HAP-1 (cell line): Measurements from ENCODE around the gene SPDYE16.
"Not testable (repeated sequence)": the region's sequence is repeated elsewhere in the genome, so short reads cannot be mapped to it uniquely, and the experiment has no call there.

ENCODE experiments used
- DNase-seq, 2 experiments: peaks; one replicate each; pipeline ENCODE4 v3.0.0-alpha.2; 2016 to 2020; ENCODE audit warnings: low spot score in 2 of 2
- H3K27me3 ChIP-seq: fragments of 250-450 bp; sonication (Bioruptor Pico); 2 replicates; pipeline ENCODE4 v1.5.1; 2020; ENCODE audit warnings: low read depth, mild to moderate bottlenecking, moderate library complexity
- H3K36me3 ChIP-seq: fragments of 250-450 bp; sonication (Bioruptor Pico); replicated peaks from 2 replicates; pipeline ENCODE4 v1.5.1; 2020; ENCODE audit warnings: mild to moderate bottlenecking
- H3K4me1 ChIP-seq: fragments of 250-450 bp; sonication (Bioruptor Pico); 2 replicates; pipeline ENCODE4 v1.5.1; 2020; ENCODE audit warnings: mild to moderate bottlenecking
- H3K4me3 ChIP-seq: fragments of 250-450 bp; sonication (Bioruptor Pico); 2 replicates; pipeline ENCODE4 v1.5.1; 2020; ENCODE audit warnings: mild to moderate bottlenecking, moderate library complexity
- H3K9me3 ChIP-seq: fragments of 250-450 bp; sonication (Bioruptor Pico); 2 replicates; pipeline ENCODE4 v1.5.1; 2020; ENCODE audit warnings: mild to moderate bottlenecking, moderate library complexity
- in situ Hi-C: fragments of 300-500 bp; cut with MboI; formaldehyde crosslinking; loops from 3 replicates; pipeline ENCODE4 v1.14.3; 2020; ENCODE audit warnings: low sequenced_read_pairs, inconsistent platforms, mixed read lengths

The SPDYE16 gene

GRCh38 chr7:76568742-76569141, 25.6 kb upstream of the SPDYE16 start:
- H3K4me3 ChIP-seq, H3K9me3 ChIP-seq, in situ Hi-C loops, H3K27me3 ChIP-seq, H3K4me1 ChIP-seq, H3K36me3 ChIP-seq: not testable (repeated sequence)
- DNase-seq, result peak in 1 of 2 experiments; percentile 13

DNA sequence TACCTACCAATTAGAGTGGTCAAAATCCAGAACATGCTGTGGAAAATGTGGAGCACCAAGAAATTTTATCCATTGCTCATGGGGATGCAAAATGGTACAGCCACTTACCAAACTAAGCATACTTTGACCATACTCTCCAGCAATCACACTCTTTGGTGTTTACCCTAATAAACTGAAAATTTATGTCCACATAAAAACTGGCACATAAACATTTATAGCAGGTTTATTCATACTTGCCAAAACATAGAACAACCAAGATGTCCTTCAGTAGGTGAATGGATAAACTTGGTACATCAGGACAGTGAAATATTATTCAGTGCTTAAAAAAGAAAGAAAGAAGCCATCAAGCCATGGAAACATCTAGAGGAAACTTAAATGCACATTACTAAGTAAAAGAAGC, 24.7 kb upstream of the SPDYE16 start:
- DNase-seq, H3K4me3 ChIP-seq, H3K9me3 ChIP-seq, H3K27me3 ChIP-seq, H3K4me1 ChIP-seq, in situ Hi-C loops, H3K36me3 ChIP-seq: not testable (repeated sequence)

DNA sequence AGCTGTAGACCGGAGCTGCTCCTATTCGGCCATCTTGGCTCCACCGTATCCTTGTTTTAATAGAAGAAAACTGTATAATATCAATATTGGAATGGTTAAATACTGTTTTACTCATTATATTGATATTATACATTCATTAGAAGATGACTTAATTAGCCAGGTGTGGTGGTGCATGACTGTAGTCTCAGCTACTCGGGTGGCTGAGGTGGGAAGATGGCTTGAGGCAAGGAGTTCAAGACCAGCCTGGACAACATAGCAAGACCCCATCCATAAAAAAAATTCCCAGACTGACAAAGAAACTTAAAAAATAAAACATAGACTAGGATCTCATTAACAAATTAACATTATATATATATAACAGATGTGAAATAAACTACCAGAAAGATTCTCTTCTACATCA, 24.2 kb upstream of the SPDYE16 start:
- H3K9me3 ChIP-seq, H3K4me1 ChIP-seq, H3K36me3 ChIP-seq, DNase-seq, H3K4me3 ChIP-seq, in situ Hi-C loops, H3K27me3 ChIP-seq: not testable (repeated sequence)

- H3K9me3 ChIP-seq, H3K4me1 ChIP-seq, H3K4me3 ChIP-seq, H3K27me3 ChIP-seq, in situ Hi-C loops, H3K36me3 ChIP-seq, DNase-seq: not testable (repeated sequence)
Observed at GRCh38 chr7:76565001-76565400, 21.9 kb upstream of the SPDYE16 start.

DNA sequence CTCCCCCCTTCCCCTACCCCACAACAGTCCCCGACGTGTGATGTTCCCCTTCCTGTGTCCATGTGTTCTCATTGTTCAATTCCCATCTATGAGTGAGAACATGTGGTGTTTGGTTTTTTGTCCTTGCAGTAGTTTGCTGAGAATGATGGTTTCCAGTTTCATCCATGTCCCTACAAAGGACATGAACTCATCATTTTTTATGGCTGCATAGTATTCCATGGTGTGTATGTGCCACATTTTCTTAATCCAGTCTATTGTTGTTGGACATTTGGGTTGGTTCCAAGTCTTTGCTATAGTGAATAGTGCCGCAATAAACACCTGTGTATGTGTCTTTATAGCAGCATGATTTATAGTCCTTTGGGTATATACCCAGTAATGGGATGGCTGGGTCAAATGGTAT, 18.2 kb upstream of the SPDYE16 start:
- H3K9me3 ChIP-seq, H3K27me3 ChIP-seq, H3K4me1 ChIP-seq, DNase-seq, in situ Hi-C loops, H3K4me3 ChIP-seq: not testable (repeated sequence)
- peaks cover 10% of the 10 kb centered on the region for H3K36me3 ChIP-seq

- not testable (repeated sequence) for DNase-seq
Observed at GRCh38 chr7:76560157-76560556, 17.1 kb upstream of the SPDYE16 start.

GRCh38 chr7:76559685-76560084, 16.6 kb upstream of the SPDYE16 start:
- peaks cover 10% of the 10 kb centered on the region for H3K36me3 ChIP-seq
- H3K9me3 ChIP-seq, in situ Hi-C loops, H3K4me3 ChIP-seq, H3K27me3 ChIP-seq, H3K4me1 ChIP-seq, DNase-seq: not testable (repeated sequence)

More at GRCh38 chr7:76560157-76560556, 17.1 kb upstream of the SPDYE16 start:
- in situ Hi-C loops, H3K4me1 ChIP-seq, H3K4me3 ChIP-seq, H3K9me3 ChIP-seq, H3K27me3 ChIP-seq: not testable (repeated sequence)
- peaks cover 10% of the 10 kb centered on the region for H3K36me3 ChIP-seq

DNA sequence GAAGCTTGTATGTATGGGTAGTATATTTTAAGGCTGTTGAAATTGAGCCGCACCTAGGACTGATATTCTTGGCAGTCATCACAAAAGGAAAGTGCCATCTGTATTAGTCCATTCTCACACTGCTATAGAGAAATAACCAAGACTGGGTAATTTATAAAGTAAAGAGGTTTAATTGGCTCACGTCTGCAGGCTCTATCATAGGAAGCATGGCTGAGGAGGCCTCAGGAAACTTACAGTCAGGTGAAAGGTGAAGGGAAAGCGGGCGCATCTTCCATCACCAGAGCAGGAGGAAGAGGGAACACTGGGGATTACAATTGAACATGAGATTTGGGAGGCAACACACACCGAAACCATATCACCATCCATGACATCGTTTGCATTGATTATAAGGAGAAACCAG, 8.9 kb upstream of the SPDYE16 start:
- H3K4me1 ChIP-seq, in situ Hi-C loops, H3K9me3 ChIP-seq, H3K4me3 ChIP-seq, DNase-seq, H3K27me3 ChIP-seq: not testable (repeated sequence)
- H3K36me3 ChIP-seq, result peaks cover 13% of the 10 kb centered on the region

DNA sequence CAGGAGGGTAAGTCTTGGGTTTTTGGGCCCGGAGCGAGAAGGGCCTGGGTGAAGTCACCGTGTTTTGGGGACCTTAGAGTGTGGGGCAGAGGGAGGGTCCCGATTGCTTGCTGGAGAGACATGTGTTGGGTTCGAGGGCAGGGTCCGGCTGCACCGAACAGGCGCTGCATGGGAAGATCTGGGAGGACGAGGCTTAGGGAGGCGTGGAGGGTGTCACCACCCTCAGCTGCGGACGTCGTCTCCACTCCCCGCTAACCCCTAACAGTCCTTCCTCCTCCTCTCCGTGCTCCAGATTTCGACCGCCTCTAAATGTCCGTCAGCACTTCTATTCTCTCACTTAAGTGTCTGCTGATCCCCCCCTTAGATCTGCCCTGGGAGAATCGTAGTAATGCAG, 6.8 kb upstream of the SPDYE16 start:
- H3K27me3 ChIP-seq, H3K4me1 ChIP-seq, H3K9me3 ChIP-seq, in situ Hi-C loops: not testable (repeated sequence)
- H3K4me3 ChIP-seq, result peak overlapping the region; percentile 80
- peaks cover 13% of the 10 kb centered on the region for H3K36me3 ChIP-seq
- DNase-seq, result peak in 1 of 2 experiments; percentile 19

GRCh38 chr7:76549025-76549854, 6.1 kb upstream of the SPDYE16 start:
- H3K9me3 ChIP-seq, H3K27me3 ChIP-seq, in situ Hi-C loops, H3K4me1 ChIP-seq: not testable (repeated sequence)
- DNase-seq, result peak; percentile 84 to 93
- peaks cover 13% of the 10 kb centered on the region for H3K36me3 ChIP-seq
- H3K4me3 ChIP-seq, result peak overlapping the region; percentile 80

DNA sequence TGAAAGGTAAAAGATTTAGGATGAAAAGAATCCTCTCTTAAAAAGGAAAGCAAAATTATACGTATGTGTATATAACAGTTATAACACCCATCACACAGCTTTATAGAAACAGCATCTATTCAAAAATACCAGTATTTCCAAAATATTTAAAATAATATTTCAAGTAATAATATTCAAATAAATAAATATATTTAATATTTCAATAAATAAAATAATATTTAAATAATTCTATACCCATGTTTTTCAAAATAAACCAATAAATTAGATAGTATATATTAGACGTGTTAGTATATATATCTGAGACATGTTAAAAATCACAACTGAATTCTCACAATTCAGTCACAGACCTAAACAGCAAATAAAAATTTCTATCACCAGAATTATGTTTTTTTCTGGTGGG, 11.5 kb downstream of the SPDYE16 start:
- H3K27me3 ChIP-seq, in situ Hi-C loops, H3K4me1 ChIP-seq, H3K36me3 ChIP-seq, H3K9me3 ChIP-seq, DNase-seq, H3K4me3 ChIP-seq: not testable (repeated sequence)

- H3K36me3 ChIP-seq, H3K9me3 ChIP-seq, in situ Hi-C loops, DNase-seq, H3K27me3 ChIP-seq, H3K4me3 ChIP-seq, H3K4me1 ChIP-seq: not testable (repeated sequence)
Observed at GRCh38 chr7:76526183-76526582, 16.9 kb downstream of the SPDYE16 start.

DNA sequence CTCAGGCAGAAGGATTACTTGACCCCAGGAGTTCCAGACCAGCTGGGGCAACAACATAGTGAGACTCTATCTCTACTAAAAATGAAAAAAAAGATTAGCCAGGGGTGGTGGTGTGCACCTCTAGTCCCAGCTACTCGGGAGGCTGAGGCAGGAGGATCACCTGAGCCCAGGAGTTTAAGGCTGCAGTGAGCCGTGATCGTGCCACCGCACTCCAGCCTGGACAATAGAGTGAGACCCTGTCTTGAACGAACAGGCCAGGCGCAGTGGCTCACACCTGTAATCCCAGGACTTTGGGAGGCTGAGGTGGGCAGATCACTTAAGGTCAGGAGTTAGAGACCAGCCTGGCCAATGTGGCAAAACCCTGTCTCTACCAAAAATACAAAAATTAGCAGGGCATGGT, 26.2 kb downstream of the SPDYE16 start:
- H3K9me3 ChIP-seq, H3K4me3 ChIP-seq, DNase-seq, in situ Hi-C loops, H3K27me3 ChIP-seq, H3K4me1 ChIP-seq, H3K36me3 ChIP-seq: not testable (repeated sequence)

GRCh38 chr7:76515999-76516443, 27.1 kb downstream of the SPDYE16 start:
- in situ Hi-C loops, result no loop called here
- Histone ChIP-seq H3K9me3 (no peaks in the 10 kb centered on the region), H3K4me3 (no peak overlapping the region), H3K4me1 (peaks cover 3% of the 10 kb centered on the region; the same call in 1 of the 2 replicates), H3K36me3 (no peaks in the 10 kb centered on the region), H3K27me3 (no peaks in the 10 kb centered on the region)
- peak; percentile 42 to 90 for DNase-seq
